CD14-positive monocyte (primary cell): ENCODE measurements around the gene AGBL1. TPM values are rescaled to one million over a fixed set of nuclear protein-coding genes. Genes with fewer than 3 reads are reported as not detected.

ENCODE experiments used
- DNase-seq, 3 donors: peaks; one replicate each; pipeline ENCODE4 v3.0.0-alpha.2; 2011 to 2022
- H2AFZ ChIP-seq: 2 replicates; pipeline ENCODE4 v1.6.0; 2012; ENCODE audit warnings: mild to moderate bottlenecking, low read depth, low read length, inconsistent platforms; ENCODE audit not compliant: insufficient read depth, poor library complexity, severe bottlenecking
- H3K27ac ChIP-seq, 2 donors: 1 replicate in 1 of 2; 2 replicates in 1 of 2; pipeline ENCODE4 v1.5.1; 2012 to 2013; ENCODE audit warnings: low read length in 2 of 2, control low read depth in 1 of 2, inconsistent platforms in 1 of 2, low read depth in 1 of 2, mild to moderate bottlenecking in 1 of 2
- H3K27me3 ChIP-seq, 2 donors: one replicate each; pipeline versions ENCODE4 v1.6.0 to v1.6.1; 2011 to 2013; ENCODE audit warnings: low read length in 2 of 2; ENCODE audit not compliant: control insufficient read depth in 2 of 2, insufficient read depth in 2 of 2
- H3K36me3 ChIP-seq, 2 donors: replicated peaks in 1 of 2; 1 replicate in 1 of 2; 2 replicates in 1 of 2; pipeline versions ENCODE4 v1.5.1 to v1.6.1; 2012 to 2013; ENCODE audit warnings: low read length in 2 of 2, control low read depth in 1 of 2, inconsistent platforms in 1 of 2, mild to moderate bottlenecking in 1 of 2; ENCODE audit not compliant: insufficient read depth in 2 of 2, control insufficient read depth in 1 of 2
- H3K4me1 ChIP-seq, 2 donors: 1 replicate in 1 of 2; 2 replicates in 1 of 2; pipeline versions ENCODE4 v1.5.1 to v1.6.1; 2012 to 2013; ENCODE audit warnings: low read length in 2 of 2, control low read depth in 1 of 2, inconsistent platforms in 1 of 2, mild to moderate bottlenecking in 1 of 2, moderate library complexity in 1 of 2; ENCODE audit not compliant: insufficient read depth in 2 of 2, control insufficient read depth in 1 of 2
- H3K4me2 ChIP-seq: replicated peaks from 2 replicates; pipeline ENCODE3; 2012; ENCODE audit warnings: low read length, moderate library complexity, mild to moderate bottlenecking; ENCODE audit not compliant: poor library complexity, severe bottlenecking; ENCODE audit errors: extremely low read depth
- H3K4me3 ChIP-seq, 3 experiments: fragments of 200-600 bp in 1 of 3; sonication (generic) in 1 of 3; replicated peaks in 1 of 3; 1 replicate in 2 of 3; 2 replicates in 1 of 3; pipeline ENCODE4 v1.5.1; 2011 to 2013; ENCODE audit warnings: low read length in 3 of 3, mild to moderate bottlenecking in 3 of 3, control low read depth in 2 of 3, low read depth in 2 of 3, inconsistent platforms in 1 of 3, moderate library complexity in 1 of 3
- H3K79me2 ChIP-seq: 2 replicates; pipeline ENCODE4 v1.6.0; 2012; ENCODE audit warnings: mild to moderate bottlenecking, control low read depth, inconsistent platforms, low read length, moderate library complexity; ENCODE audit not compliant: insufficient read depth
- H3K9ac ChIP-seq: 2 replicates; pipeline ENCODE4 v1.6.0; 2017; ENCODE audit warnings: low read length, mild to moderate bottlenecking; ENCODE audit not compliant: insufficient read depth, poor library complexity, severe bottlenecking
- H3K9me3 ChIP-seq, 2 donors: replicated peaks in 1 of 2; 1 replicate in 1 of 2; 2 replicates in 1 of 2; pipeline versions ENCODE4 v1.5.1 to v1.6.1; 2012 to 2013; ENCODE audit warnings: low read length in 2 of 2, control low read depth in 1 of 2; ENCODE audit not compliant: control insufficient read depth in 1 of 2, insufficient read depth in 1 of 2
- H4K20me1 ChIP-seq: 2 replicates; pipeline ENCODE4 v1.6.0; 2012; ENCODE audit warnings: mild to moderate bottlenecking, low read length, control low read depth, moderate library complexity; ENCODE audit not compliant: insufficient read depth
- H3K27ac Mint-ChIP-seq, 7 donors: one replicate each; pipeline ENCODE4 v1.8.0; 2020; ENCODE audit warnings: mild to moderate bottlenecking in 7 of 7, mixed read lengths in 7 of 7, moderate library complexity in 6 of 7, inconsistent platforms in 2 of 7
- H3K27me3 Mint-ChIP-seq, 3 donors: one replicate each; pipeline ENCODE4 v1.8.0; 2021 to 2022; ENCODE audit warnings: low read depth in 3 of 3, mild to moderate bottlenecking in 3 of 3, mixed read lengths in 3 of 3, moderate library complexity in 3 of 3, inconsistent platforms in 1 of 3
- H3K36me3 Mint-ChIP-seq, 2 donors: one replicate each; pipeline ENCODE4 v1.8.0; 2020; ENCODE audit warnings: mixed read lengths in 2 of 2, inconsistent platforms in 1 of 2, mild to moderate bottlenecking in 1 of 2
- H3K4me1 Mint-ChIP-seq: one replicate; pipeline ENCODE4 v1.8.0; 2020; ENCODE audit warnings: mild to moderate bottlenecking, mixed read lengths
- H3K4me3 Mint-ChIP-seq, 2 donors: one replicate each; pipeline ENCODE4 v1.8.0; 2020; ENCODE audit warnings: mild to moderate bottlenecking in 2 of 2, mixed read lengths in 2 of 2, moderate library complexity in 1 of 2
- H3K9me3 Mint-ChIP-seq, 7 donors: one replicate each; pipeline ENCODE4 v1.8.0; 2020 to 2022; ENCODE audit warnings: mixed read lengths in 7 of 7, mild to moderate bottlenecking in 6 of 7, moderate library complexity in 6 of 7, inconsistent platforms in 2 of 7
- WGBS: methylation state at CpG from one replicate; pipeline ENCODE4 v1.1.5; 2013; ENCODE audit warnings: missing lambda C conversion rate; ENCODE audit not compliant: insufficient coverage; 5-methylcytosine and 5-hydroxymethylcytosine counted together
- intact Hi-C, 2 donors: fragments of 100-400 bp; cut with micrococcal nuclease; formaldehyde crosslinking; loops; one replicate each; pipeline versions ENCODE4 v1.15.0 to v1.15.1; 2023
- polyA plus RNA-seq, 3 donors: library from polyadenylated mRNA; depleted of rRNA in 1 of 3; unstranded in 2 of 3; stranded (reverse) in 1 of 3; fragments of 300-500 nt in 2 of 3; fragments of >200 nt in 1 of 3; fragmentation: Illumina TruSeq in 2 of 3; gene quantifications; 1 replicate in 2 of 3; 2 replicates in 1 of 3; pipeline ENCODE4 v1.2.3, GENCODE V29; 2012 to 2021
- TF ChIP-seq, protein P1 (sequence below): fragments of 200-600 bp; IDR thresholded peaks from one replicate; pipeline ENCODE4 v1.8.0; 2022; ENCODE audit warnings: antibody characterized with exemption, mild to moderate bottlenecking

The AGBL1 gene
- polyA plus RNA-seq, 3 donors, result not detected

DNA sequence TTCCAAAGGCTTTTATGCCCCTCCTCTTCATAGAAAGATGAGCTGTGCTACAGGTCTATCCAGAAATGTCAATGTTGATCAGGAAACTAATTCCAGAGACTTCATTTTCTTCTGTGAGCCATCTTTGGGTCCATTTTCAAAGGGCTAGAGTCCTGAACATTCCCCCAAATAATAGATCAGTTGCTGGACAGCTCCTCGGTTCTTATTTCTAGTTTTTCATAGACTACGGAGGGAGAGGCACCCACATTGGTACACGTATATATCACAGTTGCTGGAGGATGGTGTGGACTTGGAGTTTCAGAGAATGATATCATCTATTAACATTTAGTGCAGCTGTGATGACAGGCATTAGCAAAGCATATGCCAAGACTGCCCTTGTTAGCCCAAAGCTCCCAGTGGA lies 59.1 kb downstream of the AGBL1 start:
- no peaks in the 10 kb centered on the region for H4K20me1 ChIP-seq
- Mint-ChIP-seq H3K27ac (no peak overlapping the region), H3K36me3 (no peaks in the 10 kb centered on the region), H3K4me3 (no peak overlapping the region), H3K4me1 (peaks cover 5% of the 10 kb centered on the region), H3K27me3 (peaks cover 1 to 3% (median 2%) of the 10 kb centered on the region in 3 donors), H3K9me3 (peaks cover 4 to 20% (median 10%) of the 10 kb centered on the region in 7 donors)
- DNase-seq, result no peak
- TF ChIP-seq, protein P1, sequence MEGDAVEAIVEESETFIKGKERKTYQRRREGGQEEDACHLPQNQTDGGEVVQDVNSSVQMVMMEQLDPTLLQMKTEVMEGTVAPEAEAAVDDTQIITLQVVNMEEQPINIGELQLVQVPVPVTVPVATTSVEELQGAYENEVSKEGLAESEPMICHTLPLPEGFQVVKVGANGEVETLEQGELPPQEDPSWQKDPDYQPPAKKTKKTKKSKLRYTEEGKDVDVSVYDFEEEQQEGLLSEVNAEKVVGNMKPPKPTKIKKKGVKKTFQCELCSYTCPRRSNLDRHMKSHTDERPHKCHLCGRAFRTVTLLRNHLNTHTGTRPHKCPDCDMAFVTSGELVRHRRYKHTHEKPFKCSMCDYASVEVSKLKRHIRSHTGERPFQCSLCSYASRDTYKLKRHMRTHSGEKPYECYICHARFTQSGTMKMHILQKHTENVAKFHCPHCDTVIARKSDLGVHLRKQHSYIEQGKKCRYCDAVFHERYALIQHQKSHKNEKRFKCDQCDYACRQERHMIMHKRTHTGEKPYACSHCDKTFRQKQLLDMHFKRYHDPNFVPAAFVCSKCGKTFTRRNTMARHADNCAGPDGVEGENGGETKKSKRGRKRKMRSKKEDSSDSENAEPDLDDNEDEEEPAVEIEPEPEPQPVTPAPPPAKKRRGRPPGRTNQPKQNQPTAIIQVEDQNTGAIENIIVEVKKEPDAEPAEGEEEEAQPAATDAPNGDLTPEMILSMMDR, result no peak
- no peaks in the 10 kb centered on the region for H3K79me2 ChIP-seq
- no peak overlapping the region for H3K27ac ChIP-seq
- no peaks in the 10 kb centered on the region for H3K27me3 ChIP-seq
- H3K9ac ChIP-seq, result no peak overlapping the region
- intact Hi-C loops, result no loop called here
- no peaks in the 10 kb centered on the region for H3K4me1 ChIP-seq
- H3K9me3 ChIP-seq, result peaks cover 8 to 9% of the 10 kb centered on the region in 2 donors
- no peak overlapping the region for H2AFZ ChIP-seq
- no peak overlapping the region for H3K4me2 ChIP-seq
- no CpG with 5 or more reads among the region's 3 CpGs for WGBS
- H3K4me3 ChIP-seq, result no peak overlapping the region
- no peaks in the 10 kb centered on the region for H3K36me3 ChIP-seq

- intact Hi-C loops, result no loop called here
- Histone ChIP-seq H3K36me3 (no peaks in the 10 kb centered on the region), H4K20me1 (no peaks in the 10 kb centered on the region), H3K79me2 (no peaks in the 10 kb centered on the region), H3K9ac (no peak overlapping the region), H3K4me2 (no peak overlapping the region), H3K27ac (no peak overlapping the region), H3K9me3 (peaks cover 8 to 17% of the 10 kb centered on the region in 2 donors), H3K27me3 (no peaks in the 10 kb centered on the region), H3K4me3 (no peak overlapping the region), H3K4me1 (no peaks in the 10 kb centered on the region), H2AFZ (no peak overlapping the region)
- WGBS, result 88% methylated on average over 3 of the region's 9 CpGs
- TF ChIP-seq, protein P1, result no peak
- H3K27ac Mint-ChIP-seq, result no peak overlapping the region
- H3K4me1 Mint-ChIP-seq, result peaks cover 5% of the 10 kb centered on the region
- no peaks in the 10 kb centered on the region for H3K36me3 Mint-ChIP-seq
- peaks cover 1 to 3% (median 2%) of the 10 kb centered on the region in 3 donors for H3K27me3 Mint-ChIP-seq
- peaks cover 5 to 28% (median 12%) of the 10 kb centered on the region in 7 donors for H3K9me3 Mint-ChIP-seq
- DNase-seq, result no peak
- H3K4me3 Mint-ChIP-seq, result no peak overlapping the region
Observed at GRCh38 chr15:86139828-86140227, 60.2 kb downstream of the AGBL1 start.
